GM18507 (cell line): ENCODE results near the gene POC1A.

Experiments used
- DNase-seq: peaks from one replicate; pipeline ENCODE4 v3.0.0; 2011; ENCODE audit warnings: low read depth; ENCODE audit not compliant: insufficient read length; ENCODE audit errors: extremely low spot score
- FAIRE-seq: peaks from 2 replicates; lab custom pipeline; 2011; peaks lifted over from hg19 to GRCh38; lab: Jason Lieb, UNC

POC1A gene

GRCh38 chr3:52136513-52136912, 17.7 kb downstream of the POC1A start:
- FAIRE-seq (no peak), DNase-seq (no peak)

- no peak for FAIRE-seq
- DNase-seq, result no peak
Observed at GRCh38 chr3:52135332-52135731, 18.9 kb downstream of the POC1A start.

- no peak for DNase-seq
- FAIRE-seq, result no peak
Observed at GRCh38 chr3:52134761-52135160, 19.5 kb downstream of the POC1A start.

GRCh38 chr3:52132930-52133329, 21.3 kb downstream of the POC1A start:
- DNase-seq, result no peak
- no peak for FAIRE-seq

- FAIRE-seq (no peak), DNase-seq (no peak)
Observed at GRCh38 chr3:52132041-52132440, 22.2 kb downstream of the POC1A start.

GRCh38 chr3:52130966-52131622, 23.1 kb downstream of the POC1A start:
- no peak for DNase-seq
- FAIRE-seq, result no peak

GRCh38 chr3:52128118-52128683, 26.0 kb downstream of the POC1A start:
- DNase-seq (no peak), FAIRE-seq (no peak)

- FAIRE-seq (no peak), DNase-seq (no peak)
Observed at GRCh38 chr3:52126500-52126899, 27.7 kb downstream of the POC1A start.

- DNase-seq (no peak), FAIRE-seq (no peak)
Observed at GRCh38 chr3:52126036-52126435, 28.2 kb downstream of the POC1A start.

GRCh38 chr3:52124766-52125165, 29.5 kb downstream of the POC1A start:
- FAIRE-seq (no peak), DNase-seq (no peak)

- DNase-seq (no peak), FAIRE-seq (no peak)
Observed at GRCh38 chr3:52124126-52124525, 30.1 kb downstream of the POC1A start.

GRCh38 chr3:52123106-52123725, 31.0 kb downstream of the POC1A start:
- peak; percentile 83 for FAIRE-seq

GRCh38 chr3:52122491-52122890, 31.7 kb downstream of the POC1A start:
- FAIRE-seq, result no peak
- DNase-seq, result no peak

More at GRCh38 chr3:52123106-52123725, 31.0 kb downstream of the POC1A start:
- peak; percentile 65 for DNase-seq

- DNase-seq, result no peak
Observed at GRCh38 chr3:52121813-52122212, 32.4 kb downstream of the POC1A start.

GRCh38 chr3:52121464-52121805, 32.8 kb downstream of the POC1A start:
- FAIRE-seq, result peak; percentile 15
- peak; percentile 23 for DNase-seq

More at GRCh38 chr3:52121813-52122212, 32.4 kb downstream of the POC1A start:
- FAIRE-seq, result peak; percentile 62

GRCh38 chr3:52120556-52121463, 33.4 kb downstream of the POC1A start:
- FAIRE-seq (peak; percentile 59), DNase-seq (no peak)

GRCh38 chr3:52119826-52120225, 34.4 kb downstream of the POC1A start:
- DNase-seq (no peak), FAIRE-seq (no peak)

- FAIRE-seq (no peak), DNase-seq (no peak)
Observed at GRCh38 chr3:52119099-52119498, 35.1 kb downstream of the POC1A start.

GRCh38 chr3:52118156-52118875, 35.9 kb downstream of the POC1A start:
- no peak for DNase-seq
- no peak for FAIRE-seq
